ENCODE measurements around the gene ITGB3. TPM values are rescaled to one million over a fixed set of nuclear protein-coding genes. Genes with fewer than 3 reads are reported as not detected.

Gene ITGB3
- total RNA-seq, 1 donor = 22.0 TPM

DNA sequence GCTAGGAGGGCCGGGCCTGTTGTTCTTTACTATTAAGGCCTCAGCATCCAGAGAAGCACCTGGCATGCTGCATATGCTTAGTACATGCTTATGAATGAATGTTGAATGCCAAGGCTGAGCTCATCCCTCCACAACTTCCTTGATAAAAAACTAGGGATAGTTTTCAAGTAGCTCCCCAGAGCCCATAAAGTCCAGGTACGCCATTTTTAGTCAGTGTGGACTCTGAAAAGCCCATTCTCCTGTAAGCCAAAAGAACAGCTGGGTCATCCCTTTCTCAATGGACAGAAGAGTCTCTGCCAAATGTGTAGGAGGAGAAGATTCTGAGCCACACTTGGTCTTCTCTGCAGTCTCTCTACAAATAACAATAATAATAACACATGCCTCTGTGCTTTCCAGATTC, 8.9 kb upstream of the ITGB3 start:
- TF ChIP-seq CTCF (IDR thresholded peaks at IDR 0.05; ENCODE audit: insufficient read depth, low read length) = no peak
- H3K4me3 ChIP-seq (ENCODE audit: low read depth, low read length) = no peak overlapping the region
- DNase-seq (ENCODE audit: low read depth) = peak; percentile 25

DNA sequence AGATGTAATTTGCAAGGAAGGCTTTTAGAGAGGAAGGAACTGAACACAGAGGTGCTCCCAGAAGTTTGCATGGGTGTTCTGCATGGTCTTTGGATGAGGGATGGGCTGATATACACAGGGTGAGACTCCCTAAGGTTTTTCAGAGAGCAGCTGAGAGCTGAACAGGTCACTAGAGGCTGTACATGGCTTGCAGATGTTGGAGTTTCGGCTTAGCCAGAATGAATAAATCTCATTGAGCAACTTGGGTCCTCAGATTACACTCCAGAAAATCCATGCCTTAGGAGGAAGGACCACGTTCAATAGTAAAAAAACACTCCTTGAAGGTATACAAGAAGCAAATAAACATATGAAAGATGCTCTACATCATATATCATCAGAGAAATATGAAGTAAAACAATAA, 7.5 kb upstream of the ITGB3 start:
- no peak for TF ChIP-seq CTCF (IDR thresholded peaks at IDR 0.05; ENCODE audit: insufficient read depth, low read length)
- no peak overlapping the region for H3K4me3 ChIP-seq (ENCODE audit: low read depth, low read length)
- no peak for DNase-seq (ENCODE audit: low read depth)

DNA sequence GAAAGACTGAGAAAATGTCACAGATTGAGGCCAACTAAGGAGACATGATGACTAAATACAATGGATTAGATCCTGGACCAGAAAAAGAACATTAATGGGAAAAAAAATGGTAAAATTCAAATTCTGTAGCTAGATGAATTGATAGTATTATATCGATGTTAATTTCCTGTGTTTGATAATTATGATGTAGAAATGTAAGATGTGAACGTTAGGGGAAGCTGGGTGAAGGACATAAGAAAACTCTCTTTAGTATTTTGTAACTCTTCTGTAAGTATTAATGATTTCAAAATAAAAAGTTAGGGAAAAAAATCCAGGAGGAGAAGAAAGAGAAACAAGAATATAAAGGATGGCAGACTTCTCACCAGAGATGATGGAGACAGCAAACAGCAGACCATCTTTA, 2.8 kb upstream of the ITGB3 start:
- no peak for DNase-seq (ENCODE audit: low read depth)
- no peak for TF ChIP-seq CTCF (IDR thresholded peaks at IDR 0.05; ENCODE audit: insufficient read depth, low read length)

GRCh38 chr17:47251421-47251940, 2.1 kb upstream of the ITGB3 start:
- no peak for DNase-seq (ENCODE audit: low read depth)
- no peak for TF ChIP-seq CTCF (IDR thresholded peaks at IDR 0.05; ENCODE audit: insufficient read depth, low read length)
- H3K4me3 ChIP-seq (ENCODE audit: low read depth, low read length) = no peak overlapping the region

More for the DNA sequence above, 2.8 kb upstream of the ITGB3 start:
- H3K4me3 ChIP-seq (ENCODE audit: low read depth, low read length) = no peak overlapping the region

- DNase-seq (ENCODE audit: low read depth) = no peak
- TF ChIP-seq CTCF (IDR thresholded peaks at IDR 0.05; ENCODE audit: insufficient read depth, low read length) = no peak
- H3K4me3 ChIP-seq (ENCODE audit: low read depth, low read length) = no peak overlapping the region
Observed at GRCh38 chr17:47252209-47252608, 1.4 kb upstream of the ITGB3 start.

DNA sequence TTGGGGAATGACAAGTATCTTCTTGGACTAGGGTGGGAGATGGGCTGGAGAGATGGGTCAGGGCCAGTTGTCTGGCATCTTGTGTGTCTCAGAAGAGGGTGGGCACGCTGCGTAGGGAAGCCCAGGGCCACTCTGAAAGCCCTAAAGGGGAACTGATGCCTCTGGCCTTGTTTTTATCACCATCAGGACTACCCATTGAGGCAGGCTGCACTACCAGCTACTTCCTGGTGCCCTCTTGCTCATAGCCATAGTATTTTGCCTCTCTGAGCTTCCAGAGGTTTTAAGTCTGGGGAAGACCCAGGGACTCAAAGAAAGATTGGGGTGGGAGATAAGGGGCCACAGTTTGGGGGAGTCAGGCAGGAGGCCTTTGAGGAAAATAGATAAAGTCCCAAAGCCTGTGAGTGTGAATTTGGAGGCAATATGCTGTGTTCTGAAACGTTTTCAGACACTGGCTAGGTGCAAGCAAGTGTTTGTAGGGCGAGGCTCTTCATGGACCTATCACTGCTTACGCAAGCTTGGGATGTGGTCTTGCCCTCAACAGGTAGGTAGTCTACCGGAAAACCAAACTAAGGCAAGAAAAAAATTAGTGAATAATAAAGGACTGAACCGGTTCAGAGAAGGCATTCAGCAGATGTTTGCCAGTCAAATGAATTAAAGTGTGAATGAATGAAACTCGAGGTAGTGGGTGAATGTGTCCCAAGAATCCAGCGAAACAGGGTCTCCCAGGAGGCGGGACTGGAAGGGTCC, 688 bp upstream of the ITGB3 start:
- TF ChIP-seq CTCF (IDR thresholded peaks at IDR 0.05; ENCODE audit: insufficient read depth, low read length) = no peak
- H3K4me3 ChIP-seq (ENCODE audit: low read depth, low read length) = peak overlapping the region; percentile 77
- DNase-seq (ENCODE audit: low read depth) = no peak
